NCI-H146 (cell line): ENCODE measurements around the gene CD72.
"Not testable (repeated sequence)": the region's sequence is repeated elsewhere in the genome, so short reads cannot be mapped to it uniquely, and the experiment has no call there.

Experiments used
- DNase-seq: peaks from one replicate; lab custom pipeline; 2025; lab: John Stamatoyannopoulos, UW

The CD72 gene

DNA sequence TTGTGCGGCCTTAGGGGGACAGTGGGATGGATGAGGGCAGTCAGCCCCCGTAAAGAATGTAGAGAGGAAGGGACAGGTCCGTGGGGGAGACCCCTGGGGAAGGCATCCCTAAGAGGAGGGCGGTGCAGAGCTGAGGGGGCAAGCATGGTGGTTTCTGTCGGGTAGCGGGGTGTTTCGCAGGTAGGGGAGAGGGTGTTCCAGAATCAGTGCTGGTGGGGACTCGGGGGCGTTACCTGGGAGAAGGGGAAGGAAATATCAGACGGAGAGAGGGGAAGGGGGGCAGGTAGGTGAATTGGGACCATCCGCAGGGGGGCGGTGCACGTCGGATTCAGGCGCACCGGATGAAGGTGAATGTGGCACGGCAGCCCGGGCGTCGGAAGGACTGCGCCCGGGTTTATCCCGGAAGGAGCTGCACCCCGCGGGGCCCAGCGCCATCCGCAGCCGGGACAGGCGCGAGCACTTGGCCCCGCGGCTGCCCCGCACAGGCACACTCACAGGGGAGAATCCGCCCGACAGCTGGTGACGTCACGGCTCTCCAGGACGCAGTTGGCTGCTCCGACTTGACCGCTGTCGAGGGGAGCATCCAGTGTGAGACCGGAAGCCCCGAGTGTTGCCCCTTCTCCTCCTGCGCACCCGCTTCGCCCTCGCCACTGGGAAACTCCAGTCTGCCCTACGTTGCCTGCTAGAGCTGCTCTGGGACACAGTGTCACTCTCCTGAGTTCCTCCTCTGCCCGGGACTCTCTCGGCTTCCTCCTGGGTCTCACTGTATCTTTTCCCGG, 1.3 kb downstream of the CD72 start:
- DNase-seq: peak; percentile 57

DNA sequence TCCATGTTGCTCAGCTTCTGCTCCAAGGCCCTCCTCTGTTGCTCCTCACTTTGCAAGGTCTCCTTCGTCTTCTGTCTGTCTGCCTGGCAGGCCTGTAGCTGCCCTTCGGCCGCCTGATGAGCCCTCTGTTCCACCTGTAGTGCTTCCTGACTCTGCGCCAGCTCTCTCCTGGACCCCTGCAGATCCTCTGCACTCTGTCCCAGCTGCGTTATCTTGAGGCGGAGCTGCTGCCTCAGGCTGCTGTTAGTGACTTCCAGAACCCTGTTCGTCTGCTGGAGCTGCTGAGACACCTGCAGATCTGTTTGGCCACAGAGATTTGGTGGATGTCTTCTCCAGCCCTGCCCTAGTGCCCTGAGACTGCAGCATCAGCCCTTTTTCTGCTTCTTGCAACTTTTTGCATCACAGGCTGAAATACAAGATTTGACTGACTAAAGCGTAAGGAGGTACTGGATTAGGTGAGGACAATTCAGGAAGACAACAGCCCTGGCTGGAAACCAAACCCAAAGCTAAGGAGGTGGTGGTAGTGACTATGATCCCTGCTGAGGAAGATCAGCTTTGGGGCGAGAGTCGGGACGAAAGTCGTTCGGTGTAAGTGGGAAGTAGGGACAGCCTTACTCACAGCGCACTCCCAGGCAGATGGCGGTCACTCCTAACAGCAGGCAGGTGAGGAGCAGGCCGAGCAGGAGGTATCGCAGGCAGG, 2.1 kb downstream of the CD72 start:
- peak; percentile 79 for DNase-seq

DNA sequence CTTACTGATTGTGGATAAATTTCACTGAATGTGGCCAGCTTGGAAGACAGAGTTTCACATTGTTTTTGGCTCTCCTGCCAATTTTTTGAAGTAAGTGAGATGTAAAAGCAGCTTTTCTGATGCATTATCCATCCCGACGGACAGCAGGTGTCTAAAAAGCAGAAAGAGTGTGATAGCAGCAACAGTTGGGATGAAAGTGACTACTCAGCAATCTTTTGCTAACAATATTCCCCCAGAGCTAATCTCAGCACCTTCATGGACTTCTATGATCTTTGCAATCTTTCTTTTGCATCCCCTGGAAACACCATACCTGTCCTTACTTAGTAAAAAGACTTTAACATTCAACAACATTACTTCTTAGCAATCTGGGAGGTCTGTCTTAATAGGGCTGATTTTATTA, 5.4 kb downstream of the CD72 start:
- no peak for DNase-seq

DNA sequence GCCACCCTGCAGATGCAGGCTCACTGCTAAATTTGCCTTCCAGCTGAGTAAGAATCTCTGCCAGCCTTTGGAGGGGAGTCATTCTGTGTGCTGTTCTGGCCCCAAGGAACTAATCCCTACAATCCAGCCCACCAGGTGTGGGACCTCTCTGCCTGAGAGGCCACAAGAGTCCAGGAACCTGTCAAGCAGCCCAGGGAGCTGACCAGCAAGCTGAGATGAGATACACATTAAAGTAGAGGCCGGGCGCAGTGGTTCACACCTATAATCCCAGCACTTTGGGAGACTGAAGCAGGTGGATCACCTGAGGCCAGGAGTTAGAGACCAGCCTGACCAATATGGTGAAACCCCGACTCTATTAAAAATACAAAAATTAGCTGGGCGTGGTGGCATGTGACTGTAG, 6.1 kb downstream of the CD72 start:
- not testable (repeated sequence) for DNase-seq

DNA sequence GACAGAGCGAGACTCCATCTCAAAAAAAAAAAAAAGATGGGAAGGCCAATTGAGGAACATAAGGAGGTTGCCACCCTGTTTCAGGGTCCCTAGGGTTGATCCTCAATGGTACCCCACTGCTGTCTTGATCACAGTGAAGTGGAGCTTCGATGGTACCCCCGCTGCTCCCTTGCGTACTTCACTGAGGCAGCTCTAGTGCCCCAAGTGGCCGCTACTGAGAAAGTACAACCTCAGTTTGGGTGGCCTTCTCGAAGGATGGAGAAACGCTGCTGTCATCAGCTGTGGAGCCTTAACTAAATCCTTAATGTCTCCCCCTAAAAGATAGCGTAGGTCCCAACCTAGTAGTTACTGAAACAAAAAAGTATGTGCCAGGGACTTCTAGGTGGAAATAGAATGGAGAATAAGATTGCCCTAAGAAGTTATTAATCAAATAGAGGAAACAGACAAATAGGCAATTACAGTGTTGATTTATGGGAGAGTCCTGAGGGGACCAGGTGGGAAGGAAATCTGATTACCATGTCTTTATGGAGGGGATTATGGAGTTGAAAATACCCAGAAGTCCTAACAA, 6.9 kb downstream of the CD72 start:
- DNase-seq: peak; percentile 27

DNA sequence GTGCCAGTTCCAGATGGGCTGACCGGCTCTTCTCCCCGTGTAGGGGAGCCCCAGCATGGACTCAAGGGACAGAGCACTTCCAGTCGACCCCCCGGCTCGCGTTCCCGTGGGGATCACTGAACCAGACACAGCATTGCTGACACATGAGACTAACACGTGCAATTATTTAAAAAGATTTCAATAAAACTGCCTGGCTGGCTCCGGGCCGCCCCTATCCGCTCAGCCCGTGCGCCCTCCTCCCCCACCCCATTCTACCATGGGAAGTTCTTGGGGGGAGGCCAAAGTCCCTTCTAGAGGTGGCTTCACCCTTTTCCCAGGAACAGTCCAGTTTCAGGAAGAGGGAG, 8.4 kb downstream of the CD72 start:
- DNase-seq: no peak

DNA sequence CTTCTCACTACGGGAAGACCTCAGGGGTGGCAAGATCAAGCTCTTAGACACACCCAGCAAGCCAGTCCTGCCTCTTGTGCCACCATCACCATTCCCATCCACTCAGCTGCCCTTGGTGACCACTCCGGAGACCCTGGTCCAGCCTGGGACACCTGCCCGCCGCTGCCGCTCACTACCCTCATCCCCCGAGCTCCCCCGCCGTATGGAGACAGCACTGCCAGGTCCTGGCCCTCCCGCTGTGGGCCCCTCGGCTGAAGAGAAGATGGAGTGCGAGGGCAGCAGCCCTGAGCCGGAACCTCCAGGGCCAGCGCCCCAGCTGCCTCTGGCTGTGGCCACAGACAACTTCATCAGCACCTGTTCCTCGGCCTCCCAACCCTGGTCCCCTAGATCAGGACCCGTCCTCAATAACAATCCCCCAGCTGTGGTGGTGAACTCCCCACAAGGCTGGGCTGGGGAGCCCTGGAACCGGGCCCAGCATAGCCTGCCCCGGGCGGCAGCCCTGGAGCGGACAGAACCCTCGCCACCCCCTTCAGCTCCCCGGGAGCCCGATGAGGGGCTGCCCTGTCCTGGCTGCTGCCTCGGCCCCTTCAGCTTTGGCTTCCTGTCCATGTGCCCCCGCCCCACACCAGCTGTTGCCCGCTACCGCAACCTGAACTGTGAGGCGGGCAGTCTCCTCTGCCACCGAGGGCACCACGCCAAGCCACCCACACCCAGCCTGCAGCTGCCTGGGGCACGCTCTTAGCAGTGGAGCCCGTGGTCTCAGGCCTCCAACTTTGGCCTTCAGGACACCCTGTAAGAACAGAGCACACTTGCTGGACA, 9.0 kb downstream of the CD72 start:
- DNase-seq: no peak

DNA sequence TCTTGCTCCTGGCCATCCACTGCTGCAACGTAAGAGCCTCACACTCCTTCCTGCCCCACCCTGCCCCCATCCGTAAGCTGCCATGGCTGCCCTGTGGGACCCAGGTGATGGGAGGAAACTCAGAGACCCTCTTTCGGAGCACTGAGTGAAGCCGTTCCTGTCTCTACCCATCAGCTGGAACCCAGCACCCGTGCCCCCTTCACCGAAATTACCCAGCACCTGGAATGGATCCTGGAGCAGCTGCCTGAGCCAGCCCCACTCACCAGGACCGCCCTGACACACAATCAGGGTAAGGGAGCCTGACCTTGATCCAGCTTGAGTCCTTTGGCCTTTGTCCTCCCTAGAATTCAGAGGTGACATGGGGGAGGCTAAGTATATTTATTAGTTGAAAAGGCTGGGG, 10.0 kb downstream of the CD72 start:
- DNase-seq: no peak

DNA sequence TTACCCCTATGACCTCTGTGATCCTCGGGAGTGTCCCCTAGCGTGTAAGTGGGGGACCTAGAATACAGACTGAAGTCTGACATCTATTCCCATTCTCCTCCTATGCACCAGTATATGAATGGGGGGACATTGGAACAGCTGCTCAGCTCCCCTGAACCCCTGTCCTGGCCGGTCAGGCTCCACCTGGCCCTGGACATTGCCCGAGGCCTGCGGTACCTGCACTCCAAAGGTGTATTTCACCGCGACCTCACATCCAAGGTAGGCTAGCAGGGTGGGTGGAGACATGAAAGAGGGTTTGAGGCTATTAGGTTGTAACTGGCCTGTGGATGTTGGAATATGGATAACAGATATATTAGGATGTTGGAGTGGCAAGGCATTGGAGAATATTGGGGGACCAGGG, 11.5 kb downstream of the CD72 start:
- no peak for DNase-seq

DNA sequence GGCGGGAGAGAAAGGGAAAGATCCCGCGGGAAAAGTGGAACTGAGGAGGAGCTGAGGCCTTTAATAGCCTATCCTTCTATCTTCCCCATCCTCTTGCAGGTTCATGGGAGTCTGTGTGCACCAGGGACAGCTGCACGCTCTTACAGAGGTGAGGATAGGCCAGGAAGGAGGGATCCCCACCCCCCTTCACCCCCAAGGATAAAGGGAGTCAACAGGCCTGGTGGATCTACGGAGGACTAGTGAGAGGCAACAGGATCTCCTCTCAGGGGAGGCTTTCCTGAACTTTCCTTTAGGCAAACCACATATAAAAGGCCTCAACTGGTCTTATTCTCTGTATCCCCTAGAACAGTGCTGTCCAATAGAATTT, 12.1 kb downstream of the CD72 start:
- peak; percentile 52 for DNase-seq

DNA sequence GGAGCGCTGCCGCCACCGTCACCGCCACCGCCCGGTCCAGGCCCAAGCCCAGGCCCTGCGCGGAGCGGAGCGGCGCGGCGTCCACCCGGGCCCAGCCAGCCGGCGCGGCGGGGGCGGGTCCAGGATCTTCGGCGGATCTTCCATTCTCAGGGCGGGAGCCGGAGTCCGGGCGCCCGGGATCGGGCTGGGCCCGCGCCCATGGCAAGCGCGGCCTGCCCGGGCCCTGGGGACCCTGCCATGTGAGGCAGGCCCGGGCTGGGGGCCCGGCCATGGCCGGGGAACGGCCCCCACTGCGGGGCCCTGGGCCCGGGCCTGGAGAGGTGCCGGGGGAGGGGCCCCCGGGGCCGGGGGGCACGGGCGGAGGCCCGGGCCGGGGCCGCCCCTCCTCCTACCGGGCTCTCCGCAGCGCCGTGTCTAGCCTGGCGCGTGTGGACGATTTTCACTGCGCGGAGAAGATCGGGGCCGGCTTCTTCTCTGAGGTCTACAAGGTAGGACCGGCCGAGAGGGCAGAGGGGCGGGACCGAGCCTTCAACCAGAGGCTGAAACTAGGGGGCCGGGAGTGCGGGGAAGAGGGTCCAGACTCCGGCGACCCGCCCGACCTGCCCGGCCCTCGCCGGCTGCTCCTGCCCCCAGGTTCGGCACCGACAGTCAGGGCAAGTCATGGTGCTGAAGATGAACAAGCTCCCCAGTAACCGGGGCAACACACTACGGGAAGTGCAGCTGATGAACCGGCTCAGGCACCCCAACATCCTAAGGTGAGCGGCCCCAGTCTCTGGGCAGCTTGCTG, 12.7 kb downstream of the CD72 start:
- DNase-seq: peak; percentile 52

DNA sequence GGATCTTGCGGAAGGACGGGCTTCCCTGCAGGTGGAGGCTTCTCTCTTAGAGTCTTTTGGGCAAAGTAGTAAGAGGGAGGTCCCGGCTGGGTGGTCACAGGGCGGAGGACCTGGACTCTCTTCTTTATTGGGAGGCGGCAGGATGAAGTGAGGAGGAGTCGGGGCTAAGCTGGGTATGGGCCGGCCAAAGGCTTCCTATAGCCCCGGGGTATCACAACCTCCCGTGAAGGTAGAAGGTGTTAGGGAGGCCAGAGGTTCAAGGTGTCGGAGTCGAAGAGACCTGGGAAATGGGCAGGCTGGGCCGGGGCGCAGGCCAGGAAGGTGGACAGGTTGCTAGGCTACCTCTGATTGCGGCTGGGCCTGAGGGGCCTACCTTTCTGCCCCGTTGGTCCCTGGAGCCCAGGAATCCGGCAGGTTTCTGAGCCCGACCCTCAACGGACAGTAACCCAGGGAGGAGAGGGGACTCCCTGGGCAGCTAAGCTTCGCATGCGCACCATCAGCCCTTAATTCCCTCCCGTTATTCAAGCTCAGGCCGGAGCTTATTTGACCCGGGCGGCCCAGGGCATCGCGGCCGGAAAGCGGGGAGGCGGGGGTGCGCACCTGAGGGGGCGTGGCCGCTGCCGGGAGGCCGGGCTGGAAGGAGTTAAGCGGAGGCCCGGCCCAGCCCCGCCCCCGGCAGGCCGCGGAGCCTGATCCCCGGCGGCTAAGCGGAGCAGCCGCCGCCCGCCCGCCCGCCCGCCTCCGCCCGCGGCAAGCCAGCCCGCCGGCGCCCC, 13.4 kb downstream of the CD72 start, which contains the start of gene TESK1:
TSS of gene TESK1 (plus strand) at position 685 of the 773 bp plus-strand sequence. CDS start 358 bp downstream, outside the sequence.
- peak; percentile 87 for DNase-seq

DNA sequence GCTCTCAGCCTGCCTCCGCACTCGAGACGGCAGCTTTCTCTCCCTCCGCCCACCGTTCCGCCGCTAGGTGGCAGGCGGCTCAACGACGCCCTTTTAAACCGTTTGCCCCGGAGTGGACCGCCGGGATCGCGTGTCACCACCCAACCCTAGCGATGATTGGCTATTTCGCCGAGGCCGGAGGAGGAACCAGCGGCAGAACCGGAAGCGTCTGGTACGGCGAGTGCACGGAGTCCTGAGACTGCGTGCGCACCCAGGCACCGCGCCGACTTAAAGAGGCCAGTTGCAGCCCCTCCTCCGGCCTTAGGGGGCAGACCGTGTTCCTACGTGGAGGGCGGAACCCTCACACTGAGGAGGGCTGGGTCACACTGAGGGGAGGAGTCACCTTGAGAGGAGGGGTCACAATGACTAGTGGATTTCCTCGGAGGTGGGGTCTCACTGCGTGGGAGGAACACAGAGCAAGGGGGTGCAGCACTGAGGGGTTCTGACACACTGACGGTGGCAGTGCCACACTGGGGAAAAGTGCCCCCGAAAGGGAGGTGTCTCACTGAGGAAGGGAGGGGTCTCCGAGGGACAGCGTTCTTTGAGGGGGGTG, 14.1 kb downstream of the CD72 start:
- peak; percentile 100 for DNase-seq

DNA sequence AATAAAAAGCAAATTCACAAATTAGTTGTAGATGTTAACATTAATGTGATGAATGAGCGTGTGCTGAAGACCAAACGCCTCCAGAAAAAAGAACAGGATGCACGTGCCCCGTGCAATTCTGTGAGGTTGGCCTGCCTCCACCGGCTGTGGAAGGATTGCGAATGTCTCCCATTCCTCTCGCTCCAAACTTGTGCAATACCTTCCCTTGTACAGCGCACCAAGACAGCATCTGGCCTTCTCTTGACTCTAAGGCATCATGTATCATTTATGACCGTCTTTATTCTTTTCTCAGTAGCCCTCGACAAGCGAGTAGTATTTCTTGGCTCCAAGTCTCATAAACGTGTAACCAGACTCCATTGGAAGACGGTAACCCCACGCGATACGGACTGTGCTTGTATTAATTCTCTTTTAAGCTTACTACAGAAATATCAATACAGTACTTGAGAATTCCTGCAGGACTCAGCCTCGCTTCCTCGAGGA, 14.7 kb downstream of the CD72 start:
- peak; percentile 57 for DNase-seq

DNA sequence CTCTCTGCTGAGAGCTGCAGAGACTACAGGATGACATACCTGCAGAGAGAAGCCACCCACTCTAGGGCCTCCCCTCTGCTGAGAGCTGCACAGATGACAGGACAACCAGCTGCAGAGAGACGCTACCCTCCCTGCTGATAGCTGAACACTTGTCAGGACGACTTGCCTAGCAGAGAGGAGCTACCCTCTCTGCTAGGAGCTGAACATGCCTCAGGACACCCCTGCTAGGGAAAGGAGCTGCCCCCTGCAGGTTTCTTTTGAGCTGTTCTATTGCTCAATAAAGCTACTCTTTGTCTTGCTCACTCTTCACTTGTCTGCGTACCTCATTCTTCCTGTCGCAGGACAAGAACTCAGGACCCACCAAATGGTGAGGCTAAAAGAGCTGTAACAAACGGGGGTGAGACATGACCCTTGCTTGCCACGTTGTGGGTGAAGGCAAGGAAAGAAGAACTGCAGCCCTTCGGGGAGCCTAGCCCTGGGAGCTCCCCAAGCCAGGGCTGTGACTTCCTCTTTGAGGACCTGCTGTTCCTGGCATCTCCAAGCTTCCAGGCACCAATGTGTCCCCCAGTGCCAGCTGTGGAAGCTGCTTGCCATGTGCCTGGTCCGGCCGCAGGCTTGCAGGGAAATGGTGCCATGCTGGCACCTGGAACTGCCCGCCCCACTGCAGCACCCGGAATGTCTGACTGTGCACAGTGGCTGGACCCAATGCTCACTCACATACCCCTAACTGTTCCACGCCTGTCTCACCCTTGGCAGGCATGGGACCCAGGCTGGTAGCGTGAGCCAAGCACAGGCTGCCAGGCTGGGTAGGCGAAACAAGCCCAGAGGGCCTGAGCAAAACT, 18.2 kb downstream of the CD72 start:
- DNase-seq: no peak

DNA sequence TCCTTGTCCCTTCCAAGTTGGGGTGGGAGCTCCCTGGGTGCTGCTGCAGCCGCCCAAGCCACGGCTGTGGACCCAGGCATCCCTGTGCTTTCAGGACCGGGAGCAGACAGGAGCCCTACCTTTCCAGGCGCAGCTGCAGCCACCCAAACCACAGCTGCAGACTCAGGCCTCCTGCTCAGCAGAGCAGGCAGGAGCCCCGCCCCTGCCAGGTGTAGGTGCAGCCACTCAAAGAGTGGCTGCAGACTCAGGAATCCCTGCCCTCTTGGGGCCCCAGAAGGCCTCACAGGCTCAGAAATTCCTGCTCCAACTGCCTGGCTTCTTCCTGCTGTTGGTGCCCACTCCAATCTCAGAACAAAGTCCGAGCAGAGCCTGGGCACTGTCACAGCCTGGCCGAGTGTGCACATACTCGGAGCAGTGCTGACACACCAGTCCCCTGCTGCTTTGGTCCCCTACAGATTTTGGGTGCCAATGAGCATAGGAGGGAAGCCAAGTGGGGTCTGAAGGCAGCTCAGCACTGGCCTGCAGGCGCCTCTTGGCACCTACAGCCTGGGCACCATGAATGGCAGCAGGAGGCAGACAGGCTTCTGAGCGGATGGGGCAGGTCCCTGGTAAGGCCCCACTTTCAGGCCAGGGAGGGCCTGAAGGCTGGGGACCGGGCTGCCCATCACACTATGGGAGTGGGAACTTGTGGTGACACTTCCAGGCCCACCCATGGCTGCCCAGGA, 19.2 kb downstream of the CD72 start:
- peak; percentile 75 for DNase-seq

DNA sequence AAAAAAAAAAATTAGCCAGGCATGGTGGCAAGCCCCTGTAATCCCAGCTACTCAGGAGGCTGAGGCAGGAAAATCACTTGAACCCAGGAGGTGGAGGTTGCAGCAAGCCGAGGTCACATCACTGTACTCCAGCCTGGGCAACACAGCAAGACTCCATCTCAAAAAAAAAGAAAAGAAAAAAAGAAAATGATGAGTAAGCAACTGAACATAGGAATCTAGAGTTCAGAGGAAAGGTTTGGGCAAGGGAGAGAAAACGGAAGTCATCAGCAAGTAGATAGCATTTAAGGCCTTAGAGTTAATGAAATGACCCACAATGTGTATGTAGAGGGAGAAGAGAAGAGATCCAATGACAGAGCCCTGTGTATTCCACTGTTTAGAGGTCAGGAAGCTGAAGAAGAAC, 21.3 kb downstream of the CD72 start:
- DNase-seq: not testable (repeated sequence)

DNA sequence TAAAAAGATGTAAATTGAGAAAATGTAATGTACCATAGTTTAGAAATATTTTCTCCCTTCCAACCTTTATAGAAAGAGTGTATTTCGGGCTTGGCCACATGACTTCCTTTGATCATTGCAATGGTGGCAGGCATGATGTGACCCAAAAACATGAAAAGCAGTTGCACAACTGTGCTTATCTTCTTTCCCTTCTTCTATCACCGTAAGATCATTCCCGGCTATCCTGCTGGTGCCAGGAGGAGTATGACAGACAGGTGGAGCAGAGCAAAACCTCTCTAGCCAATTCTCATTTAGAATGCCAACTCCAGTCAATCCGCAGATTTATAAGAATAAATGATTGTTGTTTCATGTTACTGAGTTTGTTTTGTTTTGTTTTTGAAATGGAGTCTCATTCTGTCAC, 23.7 kb downstream of the CD72 start:
- DNase-seq: no peak

DNA sequence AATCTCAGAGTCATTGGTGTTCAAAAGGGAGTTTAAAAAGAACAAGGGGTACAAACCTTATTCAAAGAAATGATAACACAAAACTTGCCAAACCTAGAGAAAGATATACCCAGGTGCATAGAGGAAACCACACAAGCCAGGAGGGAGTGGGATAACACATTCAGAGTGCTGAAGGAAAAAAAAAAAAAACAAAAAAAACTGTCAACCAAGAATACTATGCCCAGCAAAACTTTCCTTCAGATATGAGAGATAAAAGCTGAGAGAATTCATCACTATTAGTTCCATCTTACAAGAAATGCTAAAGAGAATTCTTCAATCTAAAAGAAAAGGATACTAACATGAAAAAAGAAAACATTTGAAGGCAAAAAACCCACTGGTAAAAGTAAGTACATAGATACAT, 24.6 kb downstream of the CD72 start:
- DNase-seq: no peak
